WTC11 (cell line): ENCODE data around the gene RAB3IP. TPM values are rescaled to one million over a fixed set of nuclear protein-coding genes. Genes with fewer than 3 reads are reported as not detected.
A peak's percentile ranks its signal among the peaks of the same experiment; 100 is the strongest.

Experiments used
- ATAC-seq: fragments of 200-7000 bp; cut with Tn5 transposase; 2 replicates; pipeline ENCODE4 v1.10.0; 2021; ENCODE audit warnings: mild to moderate bottlenecking, moderate library complexity
- CTCF ChIA-PET: fragments of 300-600 bp; sonication (Branson Sonifier 250); formaldehyde crosslinking; loops from one replicate; lab custom pipeline; 2021; ENCODE audit warnings: antibody characterized with exemption; lab: Charles Lee
- POLR2A ChIA-PET: fragments of 350-600 bp; sonication (Branson Sonifier 250); formaldehyde crosslinking; loops from one replicate; lab custom pipeline; 2021; ENCODE audit warnings: antibody characterized with exemption; lab: Charles Lee
- DNase-seq: peaks from one replicate; pipeline ENCODE4 v3.0.0; 2021; ENCODE audit warnings: low spot score
- H3K27ac Mint-ChIP-seq: 2 replicates; pipeline ENCODE4 v1.8.0; 2021; ENCODE audit warnings: mixed read lengths
- H3K27me3 Mint-ChIP-seq: 2 replicates; pipeline ENCODE4 v1.8.0; 2021; ENCODE audit warnings: low read depth, mild to moderate bottlenecking, moderate library complexity, mixed read lengths
- H3K36me3 Mint-ChIP-seq: 2 replicates; pipeline ENCODE4 v1.8.0; 2021; ENCODE audit warnings: mixed read lengths
- H3K4me1 Mint-ChIP-seq: 2 replicates; pipeline ENCODE4 v1.8.0; 2022; ENCODE audit warnings: mixed read lengths
- H3K4me3 Mint-ChIP-seq: 2 replicates; pipeline ENCODE4 v1.8.0; 2021; ENCODE audit warnings: mild to moderate bottlenecking, moderate library complexity, mixed read lengths
- H3K9me3 Mint-ChIP-seq: 2 replicates; pipeline ENCODE4 v1.8.0; 2021; ENCODE audit warnings: mixed read lengths
- ATF3 ChIP-seq: sonication (generic); formaldehyde crosslinking; conservative IDR thresholded peaks from 2 replicates; pipeline ENCODE4 v1.8.1; 2022; ENCODE audit warnings: mild to moderate bottlenecking, missing genetic modification reagents
- CBFB ChIP-seq: sonication (generic); formaldehyde crosslinking; IDR thresholded peaks from 2 replicates; pipeline ENCODE4 v1.8.1; 2022; ENCODE audit warnings: mild to moderate bottlenecking, low read depth, missing genetic modification reagents
- CTCF ChIP-seq: fragments of 200-600 bp; IDR thresholded peaks from 2 replicates; pipeline ENCODE4 v1.8.0; 2022; ENCODE audit warnings: antibody characterized with exemption
- E2F4 ChIP-seq: sonication (generic); formaldehyde crosslinking; IDR thresholded peaks from 2 replicates; pipeline ENCODE4 v1.8.1; 2022; ENCODE audit warnings: low read depth, mild to moderate bottlenecking, moderate library complexity, missing genetic modification reagents, borderline replicate concordance
- EMX1 ChIP-seq: fragments of 250-450 bp; sonication (Bioruptor Pico); IDR thresholded peaks from 2 replicates; pipeline ENCODE4 v1.8.0; 2021; ENCODE audit warnings: mild to moderate bottlenecking
- FOXK1 ChIP-seq: sonication (generic); formaldehyde crosslinking; IDR thresholded peaks from 2 replicates; pipeline ENCODE4 v1.8.0; 2022; ENCODE audit warnings: mild to moderate bottlenecking, moderate library complexity, missing genetic modification reagents
- GABPB1 ChIP-seq: sonication (generic); formaldehyde crosslinking; IDR thresholded peaks from 2 replicates; pipeline ENCODE4 v1.8.1; 2023; ENCODE audit warnings: mild to moderate bottlenecking, missing genetic modification reagents
- GTF2I ChIP-seq: fragments of 250-450 bp; sonication (Bioruptor Pico); conservative IDR thresholded peaks from 2 replicates; pipeline ENCODE4 v1.4.0; 2021; ENCODE audit warnings: mild to moderate bottlenecking
- HMGA2 ChIP-seq: fragments of 250-450 bp; sonication (Bioruptor Pico); IDR thresholded peaks from 2 replicates; pipeline ENCODE4 v1.4.0; 2021; ENCODE audit warnings: mild to moderate bottlenecking, moderate library complexity
- MYBL2 ChIP-seq: sonication (generic); formaldehyde crosslinking; IDR thresholded peaks from 2 replicates; pipeline ENCODE4 v1.8.1; 2023; ENCODE audit warnings: mild to moderate bottlenecking, moderate library complexity, missing genetic modification reagents
- NFYB ChIP-seq: sonication (generic); formaldehyde crosslinking; conservative IDR thresholded peaks from 2 replicates; pipeline ENCODE4 v1.8.0; 2022; ENCODE audit warnings: low read depth, missing genetic modification reagents
- PRDM15 ChIP-seq: sonication (generic); formaldehyde crosslinking; IDR thresholded peaks from 2 replicates; pipeline ENCODE4 v1.8.0; 2022; ENCODE audit warnings: missing genetic modification reagents
- SMAD3 ChIP-seq: sonication (generic); formaldehyde crosslinking; IDR thresholded peaks from 2 replicates; pipeline ENCODE4 v1.8.0; 2022; ENCODE audit warnings: missing genetic modification reagents, mild to moderate bottlenecking, borderline replicate concordance
- SP1 ChIP-seq: sonication (generic); formaldehyde crosslinking; conservative IDR thresholded peaks from 2 replicates; pipeline ENCODE4 v1.8.1; 2022; ENCODE audit warnings: missing genetic modification reagents
- TP53 ChIP-seq: sonication (generic); formaldehyde crosslinking; IDR thresholded peaks from 2 replicates; pipeline ENCODE4 v1.8.1; 2023; ENCODE audit warnings: mild to moderate bottlenecking, missing genetic modification reagents
- USF1 ChIP-seq: sonication (generic); formaldehyde crosslinking; IDR thresholded peaks from 2 replicates; pipeline ENCODE4 v1.8.0; 2022; ENCODE audit warnings: mild to moderate bottlenecking, missing genetic modification reagents
- USF2 ChIP-seq: sonication (generic); formaldehyde crosslinking; IDR thresholded peaks from 2 replicates; pipeline ENCODE4 v1.8.1; 2023; ENCODE audit warnings: mild to moderate bottlenecking, missing genetic modification reagents, moderate library complexity
- ZNF317 ChIP-seq: sonication (generic); formaldehyde crosslinking; IDR thresholded peaks from 2 replicates; pipeline ENCODE4 v1.8.1; 2023; ENCODE audit warnings: low read depth, mild to moderate bottlenecking, moderate library complexity, missing genetic modification reagents, borderline replicate concordance
- ZNF416 ChIP-seq: fragments of 250-450 bp; sonication (Bioruptor Pico); IDR thresholded peaks from 2 replicates; pipeline ENCODE4 v1.9.0; 2021; ENCODE audit warnings: mild to moderate bottlenecking, inconsistent platforms
- total RNA-seq: library from RNA; stranded (reverse); gene quantifications from 3 replicates; pipeline ENCODE4 v1.2.3, GENCODE V29; 2021

RAB3IP gene
- total RNA-seq, 1 experiment from 2014 or later = 47.2 TPM

GRCh38 chr12:69739287-69740191 is 879 bp downstream of the RAB3IP start:
- peak; percentile 12 for ATAC-seq
- peak overlapping the region; percentile 87 for H3K4me3 Mint-ChIP-seq
- H3K27ac Mint-ChIP-seq = peak overlapping the region; percentile 93
- no peaks in the 10 kb centered on the region for H3K9me3 Mint-ChIP-seq
- peaks cover 28% of the 10 kb centered on the region for H3K4me1 Mint-ChIP-seq
- H3K27me3 Mint-ChIP-seq = peaks cover 34% of the 10 kb centered on the region
- H3K36me3 Mint-ChIP-seq = no peaks in the 10 kb centered on the region
- DNase-seq = peak; percentile 50
- CTCF ChIA-PET = interaction anchor here (0.5 to 1.4 kb wide), 4 partner anchors 8 to 75 kb away, joined by 3 to 5 read pairs (median 4); no protein-coding TSS in a partner anchor
- TF ChIP-seq E2F4 (CRISPR knock-in tag) = no peak
- no peak for TF ChIP-seq CTCF
- no peak for TF ChIP-seq ZNF317 (CRISPR knock-in tag)
- peak; percentile 48; the same call in 1 of the 2 replicates for TF ChIP-seq GABPB1 (CRISPR knock-in tag)
- no peak for TF ChIP-seq SP1 (CRISPR knock-in tag)
- TF ChIP-seq ATF3 (CRISPR knock-in tag) = no peak
- POLR2A ChIA-PET = interaction anchor here (0.6 kb wide), 1 partner anchor 197 kb away, joined by 4 read pairs; no protein-coding TSS in a partner anchor

- POLR2A ChIA-PET = no interaction called here
- CTCF ChIA-PET = no interaction called here
Observed at GRCh38 chr12:69744109-69744508, 5.4 kb downstream of the RAB3IP start.

GRCh38 chr12:69751476-69751875 is 12.8 kb downstream of the RAB3IP start:
- no peak for DNase-seq
- TF ChIP-seq ZNF317 (CRISPR knock-in tag) = no peak
- no peak for TF ChIP-seq ZNF416 (CRISPR knock-in tag)
- TF ChIP-seq SP1 (CRISPR knock-in tag) = no peak
- TF ChIP-seq, all 79 proteins: peak for 0
- H3K9me3 Mint-ChIP-seq = peaks cover 21% of the 10 kb centered on the region
- peaks cover 29% of the 10 kb centered on the region for H3K36me3 Mint-ChIP-seq
- no peak overlapping the region for H3K4me3 Mint-ChIP-seq
- H3K27ac Mint-ChIP-seq = no peak overlapping the region
- ChIA-PET CTCF (interaction anchor here (0.9 kb wide), 1 partner anchor 13 kb away, joined by 3 read pairs; the partner anchor contains the start of gene RAB3IP), POLR2A (no interaction called here)
- ATAC-seq = no peak
- peaks cover 2% of the 10 kb centered on the region; the same call in 1 of the 2 replicates for H3K27me3 Mint-ChIP-seq
- no peaks in the 10 kb centered on the region for H3K4me1 Mint-ChIP-seq

More at GRCh38 chr12:69744109-69744508, 5.4 kb downstream of the RAB3IP start:
- Mint-ChIP-seq H3K27me3 (peaks cover 10% of the 10 kb centered on the region), H3K9me3 (peaks cover 9% of the 10 kb centered on the region), H3K4me1 (peaks cover 25% of the 10 kb centered on the region), H3K4me3 (no peak overlapping the region), H3K27ac (no peak overlapping the region), H3K36me3 (peaks cover 9% of the 10 kb centered on the region)
- ATAC-seq (no peak), DNase-seq (no peak)
- peak; percentile 92 for TF ChIP-seq HMGA2
- TF ChIP-seq GTF2I = no peak

GRCh38 chr12:69755302-69755701 is 16.6 kb downstream of the RAB3IP start:
- no peak overlapping the region for H3K4me3 Mint-ChIP-seq
- CTCF ChIA-PET = no interaction called here
- H3K36me3 Mint-ChIP-seq = peaks cover 44% of the 10 kb centered on the region
- no peaks in the 10 kb centered on the region for H3K4me1 Mint-ChIP-seq
- POLR2A ChIA-PET = no interaction called here
- peaks cover 29% of the 10 kb centered on the region for H3K9me3 Mint-ChIP-seq
- no peak for DNase-seq
- no peak overlapping the region for H3K27ac Mint-ChIP-seq
- no peak for ATAC-seq
- no peaks in the 10 kb centered on the region for H3K27me3 Mint-ChIP-seq
- TF ChIP-seq CBFB (CRISPR knock-in tag) = no peak
- no peak for TF ChIP-seq NFYB
- TF ChIP-seq TP53 (CRISPR knock-in tag) = no peak
- no peak for TF ChIP-seq EMX1 (CRISPR knock-in tag)
- TF ChIP-seq SMAD3 (CRISPR knock-in tag) = no peak
- no peak for TF ChIP-seq USF1 (CRISPR knock-in tag)
- TF ChIP-seq GABPB1 (CRISPR knock-in tag) = no peak
- no peak for TF ChIP-seq FOXK1 (CRISPR knock-in tag)
- no peak for TF ChIP-seq MYBL2 (CRISPR knock-in tag)
- no peak for TF ChIP-seq USF2 (CRISPR knock-in tag)
- no peak for TF ChIP-seq PRDM15 (CRISPR knock-in tag)
